Stomach (tissue), 4 donors: ENCODE measurements around the gene DGLUCY.

Source experiments
- CTCF ChIP-seq, 7 experiments: fragments of 450-650 bp in 4 of 7; fragments of 200-600 bp in 3 of 7; sonication (generic) in 3 of 7; IDR thresholded peaks; one replicate each; pipeline ENCODE4 v1.5.1; 2016 to 2019; ENCODE audit warnings: antibody characterized with exemption in 7 of 7, control low read depth in 2 of 7, mild to moderate bottlenecking in 1 of 7
- POLR2A ChIP-seq, 4 donors: fragments of 450-650 bp; IDR thresholded peaks; one replicate each; pipeline ENCODE4 v1.6.1; 2016; ENCODE audit warnings: antibody characterized with exemption in 4 of 4, control low read depth in 2 of 4, mild to moderate bottlenecking in 1 of 4, moderate library complexity in 1 of 4
- POLR2AphosphoS5 ChIP-seq, 3 donors: sonication (generic); formaldehyde crosslinking; IDR thresholded peaks; one replicate each; pipeline ENCODE4 v1.6.1; 2016; ENCODE audit warnings: antibody characterized with exemption in 3 of 3

DNA sequence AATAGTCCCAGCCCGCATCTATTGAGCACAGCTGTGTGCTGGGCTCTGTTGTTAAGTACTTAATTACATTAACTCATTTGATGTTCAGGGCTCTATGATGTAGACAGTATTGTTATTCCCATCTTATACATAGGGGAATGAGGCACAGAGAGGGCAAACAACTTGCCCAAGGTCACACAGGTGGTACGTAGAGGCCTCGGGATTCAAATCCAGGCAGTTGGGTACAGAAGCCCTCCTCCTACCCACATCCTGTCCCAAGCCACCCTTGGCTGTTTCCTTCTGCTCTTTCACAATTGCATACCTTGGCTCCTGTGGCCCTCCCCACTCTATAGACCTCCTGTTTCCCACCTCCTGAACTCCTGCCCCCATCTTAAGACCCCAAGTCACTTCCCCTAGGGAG, 140.6 kb downstream of the DGLUCY start:
- TF ChIP-seq CTCF (IDR thresholded peaks at IDR 0.05) (no peak), POLR2AphosphoS5 (IDR thresholded peaks at IDR 0.05) (no peak), POLR2A (IDR thresholded peaks at IDR 0.05) (no peak)
